Smooth muscle cell (in vitro differentiated cells): ENCODE results near the gene UGGT2. TPM values are rescaled to one million over a fixed set of nuclear protein-coding genes. Genes with fewer than 3 reads are reported as not detected.
"Not testable (repeated sequence)": the region's sequence is repeated elsewhere in the genome, so short reads cannot be mapped to it uniquely, and the experiment has no call there.

Experiments
- DNase-seq: peaks from one replicate; lab custom pipeline; 2025; ENCODE audit not compliant: unreplicated experiment; lab: John Stamatoyannopoulos, UW
- H2AFZ ChIP-seq: fragments of 200-600 bp; sonication (generic); 2 replicates; pipeline ENCODE4 v1.6.0; 2016; ENCODE audit warnings: antibody characterized with exemption, low read depth, mild to moderate bottlenecking
- H3F3A ChIP-seq: fragments of 200-600 bp; sonication (generic); 2 replicates; pipeline ENCODE4 v1.6.0; 2017; ENCODE audit warnings: antibody characterized with exemption, low read depth
- H3K27ac ChIP-seq: fragments of 200-600 bp; sonication (generic); 2 replicates; pipeline ENCODE4 v1.5.1; 2016; ENCODE audit warnings: low read depth, mild to moderate bottlenecking
- H3K27me3 ChIP-seq: fragments of 200-600 bp; sonication (generic); 2 replicates; pipeline ENCODE4 v1.6.1; 2016; ENCODE audit warnings: low read depth, mild to moderate bottlenecking
- H3K36me3 ChIP-seq: fragments of 200-600 bp; sonication (generic); 2 replicates; pipeline ENCODE4 v1.5.1; 2016; ENCODE audit warnings: low read depth
- H3K4me1 ChIP-seq: fragments of 200-600 bp; sonication (generic); 2 replicates; pipeline ENCODE4 v1.5.1; 2016; ENCODE audit warnings: low read depth
- H3K4me2 ChIP-seq: fragments of 200-600 bp; sonication (generic); 2 replicates; pipeline ENCODE4 v1.6.0; 2016; ENCODE audit warnings: mild to moderate bottlenecking
- H3K4me3 ChIP-seq: fragments of 200-600 bp; sonication (generic); 2 replicates; pipeline ENCODE4 v1.5.1; 2016; ENCODE audit warnings: mild to moderate bottlenecking
- H3K79me2 ChIP-seq: fragments of 200-600 bp; sonication (generic); 2 replicates; pipeline ENCODE4 v1.6.0; 2016; ENCODE audit warnings: low read depth, mild to moderate bottlenecking
- H3K9ac ChIP-seq: fragments of 200-600 bp; sonication (generic); 2 replicates; pipeline ENCODE4 v1.6.0; 2016; ENCODE audit warnings: low read depth
- H3K9me3 ChIP-seq: fragments of 200-600 bp; sonication (generic); replicated peaks from 2 replicates; pipeline ENCODE4 v1.5.1; 2016; ENCODE audit warnings: low read depth
- H4K20me1 ChIP-seq: fragments of 200-600 bp; sonication (generic); 2 replicates; pipeline ENCODE4 v1.6.0; 2016; ENCODE audit warnings: low read depth
- CTCF ChIP-seq: fragments of 200-600 bp; sonication (generic); IDR thresholded peaks from 2 replicates; pipeline ENCODE4 v1.5.1; 2017; ENCODE audit warnings: borderline replicate concordance, mild to moderate bottlenecking, antibody characterized with exemption; ENCODE audit not compliant: insufficient read depth, poor library complexity, severe bottlenecking
- WGBS: methylation state at CpG from one replicate; pipeline ENCODE4 v1.1.7; 2016; ENCODE audit warnings: low lambda C conversion rate; 5-methylcytosine and 5-hydroxymethylcytosine counted together
- polyA plus RNA-seq: library from polyadenylated mRNA; unstranded; fragments of >200 nt; fragmentation: Nextera tagmentation; extraction: Ambion mirVana; gene quantifications from 2 replicates; pipeline ENCODE4 v1.2.1, GENCODE V29; 2016
- total RNA-seq: library from RNA; depleted of rRNA; stranded (reverse); fragments of >200 nt; gene quantifications from 2 replicates; pipeline ENCODE4 v1.2.3, GENCODE V29; 2014

Gene UGGT2
- total and polyA plus RNA-seq, 2 experiments from 2014 or later, result 27.4 to 67.2 TPM

GRCh38 chr13:96068729-96069128 is 15.5 kb upstream of the UGGT2 start:
- 91% methylated on average over 2 of the region's 2 CpGs for WGBS
- Histone ChIP-seq H2AFZ (no peak overlapping the region), H3K4me2 (no peak overlapping the region), H3K4me1 (no peaks in the 10 kb centered on the region), H3K9me3 (no peaks in the 10 kb centered on the region), H3K27ac (no peak overlapping the region), H3K9ac (no peak overlapping the region), H3K36me3 (no peaks in the 10 kb centered on the region), H4K20me1 (no peaks in the 10 kb centered on the region), H3K27me3 (peaks cover 10% of the 10 kb centered on the region), H3K4me3 (no peak overlapping the region), H3F3A (no peaks in the 10 kb centered on the region), H3K79me2 (no peaks in the 10 kb centered on the region)
- no peak for DNase-seq
- TF ChIP-seq CTCF, result no peak

- Histone ChIP-seq H3K4me3 (no peak overlapping the region), H3K4me2 (no peak overlapping the region), H3K79me2 (no peaks in the 10 kb centered on the region), H3K27ac (no peak overlapping the region), H3K9me3 (no peaks in the 10 kb centered on the region), H3K36me3 (no peaks in the 10 kb centered on the region), H4K20me1 (no peaks in the 10 kb centered on the region), H3K4me1 (no peaks in the 10 kb centered on the region), H3K9ac (no peak overlapping the region), H3K27me3 (peaks cover 12% of the 10 kb centered on the region), H2AFZ (no peak overlapping the region), H3F3A (no peaks in the 10 kb centered on the region)
- WGBS, result 88% methylated on average over 2 of the region's 2 CpGs
- no peak for DNase-seq
- TF ChIP-seq CTCF, result no peak
These were observed 12.6 kb upstream of the UGGT2 start for GRCh38 chr13:96065849-96066248.

- Histone ChIP-seq H3K4me2 (peak overlapping the region; percentile 89), H3K4me3 (peak overlapping the region; percentile 74), H3F3A (no peaks in the 10 kb centered on the region), H3K79me2 (peaks cover 44% of the 10 kb centered on the region), H3K9me3 (no peaks in the 10 kb centered on the region), H2AFZ (peak overlapping the region; percentile 86), H3K36me3 (no peaks in the 10 kb centered on the region), H4K20me1 (peaks cover 20% of the 10 kb centered on the region), H3K9ac (peak overlapping the region; percentile 92), H3K27me3 (no peaks in the 10 kb centered on the region), H3K4me1 (peaks cover 6% of the 10 kb centered on the region), H3K27ac (peak overlapping the region; percentile 80)
- no peak for TF ChIP-seq CTCF
- under 1% methylated on average over 12 of the region's 12 CpGs for whole genome bisulfite sequencing
- DNase-seq, result no peak
These were observed 572 bp downstream of the UGGT2 start for GRCh38 chr13:96052656-96053002.

DNA sequence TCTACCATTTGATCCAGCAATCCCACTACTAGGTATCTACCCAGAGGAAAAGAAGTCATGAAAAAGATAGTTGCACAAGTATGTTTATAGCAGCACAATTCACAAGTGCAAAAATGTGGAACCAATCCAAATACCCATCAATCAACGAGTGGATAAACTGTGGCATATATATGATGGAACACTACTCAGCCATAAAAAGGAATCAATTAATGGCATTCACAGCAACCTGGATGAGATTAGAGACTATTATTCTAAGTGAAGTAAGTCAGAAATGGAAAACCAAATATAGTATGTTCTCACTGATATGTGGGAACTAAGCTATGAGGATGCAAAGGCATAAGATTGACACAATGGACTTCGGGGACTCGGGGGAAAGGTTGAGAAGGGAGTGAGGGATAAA is 1.3 kb downstream of the UGGT2 start:
- not testable (repeated sequence) for H3K36me3 ChIP-seq, H3K4me1 ChIP-seq, H3K9ac ChIP-seq, H3K9me3 ChIP-seq, H2AFZ ChIP-seq, H3K27ac ChIP-seq, H3F3A ChIP-seq, DNase-seq, H3K27me3 ChIP-seq
- peak overlapping the region; percentile 89 for H3K4me2 ChIP-seq
- peaks cover 50% of the 10 kb centered on the region for H3K79me2 ChIP-seq
- peaks cover 20% of the 10 kb centered on the region for H4K20me1 ChIP-seq
- H3K4me3 ChIP-seq, result peak overlapping the region; percentile 74
- 96% methylated on average over 3 of the region's 3 CpGs for WGBS

DNA sequence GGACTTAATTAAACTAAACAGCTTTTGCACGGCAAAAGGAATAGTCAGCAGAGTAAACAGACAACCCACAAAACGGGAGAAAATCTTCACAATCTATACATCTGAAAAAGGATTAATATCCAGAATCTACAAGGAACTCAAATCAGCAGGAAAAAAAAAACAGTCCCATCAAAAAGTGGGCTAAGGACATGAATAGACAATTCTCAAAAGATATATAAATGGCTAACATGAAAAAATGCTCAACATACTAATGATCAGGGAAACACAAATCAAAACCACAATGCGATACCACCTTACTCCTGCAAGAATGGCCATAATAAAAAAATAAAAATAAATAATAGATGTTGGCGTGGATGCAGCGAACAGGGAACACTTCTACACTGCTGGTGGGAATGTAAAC is 1.7 kb downstream of the UGGT2 start:
- not testable (repeated sequence) for H3K27me3 ChIP-seq, H3K9ac ChIP-seq, H3K4me1 ChIP-seq, H3K36me3 ChIP-seq, H3K4me3 ChIP-seq, H2AFZ ChIP-seq, H3K9me3 ChIP-seq, H3K4me2 ChIP-seq, H3K27ac ChIP-seq, H3F3A ChIP-seq, DNase-seq
- H4K20me1 ChIP-seq, result peaks cover 20% of the 10 kb centered on the region
- WGBS, result over 99% methylated on average over 5 of the region's 5 CpGs
- H3K79me2 ChIP-seq, result peaks cover 55% of the 10 kb centered on the region

DNA sequence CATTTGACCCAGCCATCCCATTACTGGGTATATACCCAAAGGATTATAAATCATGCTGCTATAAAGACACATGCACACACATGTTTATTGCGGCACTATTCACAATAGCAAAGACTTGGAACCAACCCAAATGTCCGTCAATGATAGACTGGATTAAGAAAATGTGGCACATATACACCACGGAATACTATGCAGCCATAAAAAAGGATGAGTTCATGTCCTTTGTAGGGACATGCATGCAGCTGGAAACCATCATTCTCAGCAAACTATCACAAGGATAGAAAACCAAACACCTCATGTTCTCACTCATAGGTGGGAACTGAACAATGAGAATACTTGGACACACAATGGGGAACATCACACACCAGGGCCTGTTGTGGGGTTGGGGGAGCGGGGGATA is 2.2 kb downstream of the UGGT2 start:
- not testable (repeated sequence) for H3K36me3 ChIP-seq, H3K4me2 ChIP-seq, H3K9me3 ChIP-seq, H3K27ac ChIP-seq, H2AFZ ChIP-seq, H3K4me3 ChIP-seq, H3K27me3 ChIP-seq, H3K4me1 ChIP-seq, H3F3A ChIP-seq, DNase-seq, H3K9ac ChIP-seq
- H4K20me1 ChIP-seq, result peaks cover 21% of the 10 kb centered on the region
- H3K79me2 ChIP-seq, result peaks cover 60% of the 10 kb centered on the region
- 93% methylated on average over 4 of the region's 4 CpGs for WGBS
